ENCODE measurements around the gene NCAN.
"Not testable (repeated sequence)": the region's sequence is repeated elsewhere in the genome, so short reads cannot be mapped to it uniquely, and the experiment has no call there.

The NCAN gene

DNA sequence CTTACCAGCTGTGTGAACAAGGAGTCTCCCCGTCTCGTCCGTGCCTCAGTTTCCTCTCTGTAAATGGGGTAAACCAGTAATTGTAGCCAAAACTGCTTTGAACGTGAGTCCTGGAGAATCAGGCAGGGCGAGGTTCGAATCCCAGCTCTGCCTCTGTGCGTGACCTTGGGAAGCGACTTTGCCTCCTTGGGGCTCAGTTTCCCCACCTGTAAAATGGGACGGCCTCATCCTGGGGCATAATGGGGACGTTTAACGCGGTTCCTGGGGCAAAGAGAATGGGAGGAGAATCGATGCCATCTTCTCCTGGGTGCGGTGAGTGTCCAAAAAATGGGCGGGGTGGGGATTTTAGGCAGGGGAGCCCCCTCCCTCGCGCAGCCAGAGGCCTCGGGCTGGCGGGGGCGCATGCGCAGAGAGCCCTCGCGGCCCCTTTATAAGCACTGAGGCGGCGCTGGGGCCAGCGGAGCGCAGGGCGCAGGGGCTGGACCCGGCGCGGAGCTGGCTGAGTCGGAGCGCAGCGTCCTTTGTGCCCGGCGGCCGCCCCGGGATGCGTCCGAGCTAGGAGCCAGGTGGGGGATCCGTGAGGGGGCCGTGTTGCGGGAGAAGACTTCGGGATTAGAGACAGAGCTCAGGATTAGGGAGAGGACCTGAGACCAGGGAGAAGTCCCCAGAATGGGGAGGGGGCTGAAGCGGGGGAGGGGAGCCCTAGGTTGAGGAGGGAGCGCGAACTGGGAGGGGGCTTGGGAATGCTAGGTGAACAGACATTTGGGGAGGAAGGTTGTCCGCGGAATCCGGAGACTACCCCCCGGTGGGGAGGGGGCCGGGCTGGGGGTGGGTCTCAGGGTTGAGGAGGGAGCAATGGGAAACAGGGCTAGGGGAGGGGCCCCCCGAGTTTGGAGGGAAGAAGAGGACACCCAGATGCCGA, at the start of gene NCAN:
TSS of gene NCAN (plus strand) at position 460 of the 922 bp plus-strand sequence. CDS start 4,996 bp downstream, outside the sequence.
- ATAC-seq: no peak

DNA sequence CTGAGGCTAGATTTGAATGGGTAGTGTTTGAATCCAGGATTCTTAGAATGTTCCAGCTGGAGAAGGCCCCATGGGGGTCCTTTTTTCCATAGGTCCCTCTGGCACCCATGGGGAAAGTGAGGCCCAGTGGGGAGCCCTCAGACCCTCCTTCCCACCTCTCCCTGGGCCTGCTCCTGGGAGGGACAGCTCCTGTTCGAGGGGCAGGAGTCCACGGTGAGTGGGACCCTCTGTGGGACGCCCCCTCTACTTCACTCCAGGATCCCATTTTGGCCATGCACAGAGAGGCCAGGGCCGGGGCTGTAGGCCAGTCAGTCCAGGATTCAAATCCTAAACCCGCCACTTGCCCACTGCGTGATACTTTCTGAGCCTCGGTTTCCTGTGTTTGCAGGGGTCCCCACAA, 49.3 kb upstream of the NCAN start:
- Mint-ChIP-seq H3K4me1 (peaks cover 14% of the 10 kb centered on the region), H3K27ac (no peak overlapping the region), H3K36me3 (no peaks in the 10 kb centered on the region), H3K4me3 (no peak overlapping the region), H3K9me3 (no peaks in the 10 kb centered on the region)
- no peak for ATAC-seq
- DNase-seq (ENCODE audit: low spot score in 2 of 2): no peak

More for the DNA sequence above, at the start of gene NCAN:
- no peak within 1 kb of the TSS for H3K4me3 Mint-ChIP-seq
- no peak for DNase-seq (ENCODE audit: low spot score in 2 of 2)
- no peaks in the 10 kb centered on the region for H3K36me3 Mint-ChIP-seq
- H3K9me3 Mint-ChIP-seq: no peaks in the 10 kb centered on the region
- peaks cover 33% of the 10 kb centered on the region for H3K4me1 Mint-ChIP-seq
- no peak within 1 kb of the TSS for H3K27ac Mint-ChIP-seq

DNA sequence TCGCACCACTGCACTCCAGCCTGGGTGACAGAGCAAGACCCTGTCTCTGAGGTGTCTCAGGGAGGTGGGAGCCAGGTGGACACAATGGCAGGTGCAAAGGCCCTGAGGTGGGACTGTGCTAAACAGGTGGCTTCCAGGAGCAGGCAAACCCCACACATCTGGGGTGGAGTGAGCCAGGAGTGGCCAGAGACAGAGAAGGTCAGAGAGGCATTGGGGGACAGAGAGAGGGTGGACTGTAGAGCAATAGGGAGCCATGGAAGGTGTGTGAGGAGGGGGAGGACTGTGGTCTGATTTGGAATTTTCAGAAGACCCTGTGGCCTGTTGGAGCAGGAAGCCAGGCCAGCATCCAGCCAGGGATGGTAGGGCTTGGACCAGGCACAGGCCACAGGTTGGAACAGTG, 46.4 kb upstream of the NCAN start:
- peaks cover 23% of the 10 kb centered on the region for H3K4me1 Mint-ChIP-seq
- H3K27ac Mint-ChIP-seq: no peak overlapping the region
- no peaks in the 10 kb centered on the region for H3K36me3 Mint-ChIP-seq
- no peak overlapping the region for H3K4me3 Mint-ChIP-seq
- DNase-seq (ENCODE audit: low spot score in 2 of 2) (no peak), ATAC-seq (no peak)
- H3K9me3 Mint-ChIP-seq: no peaks in the 10 kb centered on the region

DNA sequence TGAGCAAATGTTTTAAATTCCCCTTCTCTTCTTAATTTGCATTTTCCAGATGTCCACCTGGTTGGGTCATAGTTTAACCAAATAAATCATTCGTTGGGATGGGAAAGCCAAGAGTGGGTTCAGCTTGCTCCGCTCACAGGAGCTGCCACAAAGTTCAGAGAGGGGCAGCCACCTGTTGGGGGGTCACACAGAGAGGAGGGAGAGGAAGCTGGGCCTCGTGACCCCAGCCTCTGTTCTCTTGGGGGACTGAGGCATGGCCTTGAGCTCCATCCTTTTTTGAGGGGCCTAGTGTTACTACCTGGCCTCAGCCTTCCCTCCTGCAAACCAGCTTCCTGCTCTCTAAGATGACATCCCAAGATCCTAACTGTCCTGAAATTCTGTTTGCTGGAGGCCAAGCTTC, 44.1 kb upstream of the NCAN start:
- Mint-ChIP-seq H3K36me3 (no peaks in the 10 kb centered on the region), H3K4me1 (peaks cover 30% of the 10 kb centered on the region), H3K9me3 (no peaks in the 10 kb centered on the region), H3K27ac (no peak overlapping the region), H3K4me3 (no peak overlapping the region)
- no peak for DNase-seq (ENCODE audit: low spot score in 2 of 2)
- ATAC-seq: no peak

DNA sequence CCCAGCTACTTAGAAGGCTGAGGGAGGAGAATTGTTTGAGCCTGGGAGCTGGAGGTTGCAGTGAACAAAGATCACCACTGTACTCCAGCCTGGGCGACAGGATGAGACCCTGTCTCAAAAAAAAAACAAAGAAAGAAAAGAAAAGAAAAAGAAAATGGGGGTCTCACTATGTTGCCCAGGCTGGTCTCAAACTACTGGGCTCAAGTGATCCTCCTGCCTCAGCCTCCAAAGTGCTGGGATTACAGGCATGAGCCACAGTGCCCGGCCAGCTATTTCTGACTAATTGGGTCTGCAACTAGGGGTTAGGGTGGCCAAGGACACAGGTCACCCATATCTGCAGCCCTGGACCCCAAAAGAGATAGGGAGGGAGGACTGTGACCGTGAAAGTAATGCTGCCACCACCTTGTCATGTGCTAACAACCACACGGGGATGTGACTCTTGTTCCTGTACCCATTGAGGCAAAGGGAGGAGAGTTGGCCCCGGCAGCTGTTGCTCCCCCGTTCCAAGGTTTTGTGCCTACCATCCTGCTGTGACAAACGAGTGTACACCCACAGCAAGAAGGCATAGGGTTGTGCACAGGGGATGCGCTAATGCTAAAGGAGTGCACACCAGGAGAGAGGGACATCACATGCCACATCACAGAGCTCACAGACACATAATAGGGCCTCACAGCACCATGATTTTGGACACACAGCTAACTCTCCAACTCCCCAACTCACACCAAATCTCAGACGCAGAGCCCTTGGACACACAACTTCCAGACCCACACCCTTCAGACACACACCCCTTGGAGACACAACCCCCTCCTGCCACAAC, 42.3 kb upstream of the NCAN start:
- DNase-seq (ENCODE audit: low spot score in 2 of 2): no peak
- Mint-ChIP-seq H3K9me3 (no peaks in the 10 kb centered on the region), H3K36me3 (no peaks in the 10 kb centered on the region), H3K4me1 (peaks cover 30% of the 10 kb centered on the region), H3K4me3 (peak overlapping the region; percentile 56), H3K27ac (peak overlapping the region; percentile 57)
- ATAC-seq: no peak

DNA sequence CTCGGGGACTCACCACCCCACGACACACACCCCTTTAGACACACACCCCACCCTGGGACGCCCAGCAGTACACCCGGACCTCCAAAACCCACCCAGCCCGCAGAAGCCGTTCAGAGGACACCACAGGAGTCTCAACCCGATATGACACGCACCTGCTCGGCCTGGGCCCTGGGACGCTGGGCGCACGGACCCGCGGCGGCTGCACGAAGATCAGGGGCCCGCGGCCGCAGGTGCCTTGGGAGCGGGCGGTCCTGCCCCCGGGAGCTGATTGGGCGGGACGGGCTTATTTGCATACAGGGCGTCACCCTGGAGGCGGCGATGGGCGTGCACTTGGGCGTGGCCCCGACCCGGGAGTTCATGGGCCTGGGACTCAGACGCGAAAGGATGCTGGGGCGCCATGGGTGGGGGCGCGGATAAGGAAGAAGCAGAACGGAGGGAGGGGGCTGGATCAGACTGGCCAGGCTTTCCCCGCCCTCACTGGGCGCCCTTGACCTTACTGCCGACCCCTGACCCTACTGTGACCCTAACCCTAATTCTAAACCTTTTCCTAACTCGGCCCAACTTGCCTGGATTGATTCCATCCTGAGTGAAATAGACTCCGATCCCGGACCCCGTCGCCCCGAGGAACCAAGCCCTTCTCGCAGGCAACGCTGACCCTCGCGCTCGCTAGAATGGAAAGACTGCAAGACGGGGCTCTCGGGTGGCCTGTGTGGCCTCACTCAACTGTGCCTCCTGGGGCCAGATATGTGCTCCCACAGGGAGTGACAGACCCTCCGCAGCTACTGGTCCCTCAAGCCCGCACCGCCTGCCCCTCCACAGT, 41.5 kb upstream of the NCAN start, which contains the start of gene MEF2B:
TSS of gene MEF2B (minus strand) at position 211 of the 820 bp plus-strand sequence. CDS start 19,528 bp downstream, outside the sequence.
- peak within 1 kb of the TSS; percentile 56 for H3K4me3 Mint-ChIP-seq
- peaks cover 26% of the 10 kb centered on the region for H3K4me1 Mint-ChIP-seq
- DNase-seq (ENCODE audit: low spot score in 2 of 2) (peak; percentile 40 to 79), ATAC-seq (peak; percentile 88)
- H3K9me3 Mint-ChIP-seq: no peaks in the 10 kb centered on the region
- peak within 1 kb of the TSS; percentile 57 for H3K27ac Mint-ChIP-seq
- H3K36me3 Mint-ChIP-seq: no peaks in the 10 kb centered on the region

DNA sequence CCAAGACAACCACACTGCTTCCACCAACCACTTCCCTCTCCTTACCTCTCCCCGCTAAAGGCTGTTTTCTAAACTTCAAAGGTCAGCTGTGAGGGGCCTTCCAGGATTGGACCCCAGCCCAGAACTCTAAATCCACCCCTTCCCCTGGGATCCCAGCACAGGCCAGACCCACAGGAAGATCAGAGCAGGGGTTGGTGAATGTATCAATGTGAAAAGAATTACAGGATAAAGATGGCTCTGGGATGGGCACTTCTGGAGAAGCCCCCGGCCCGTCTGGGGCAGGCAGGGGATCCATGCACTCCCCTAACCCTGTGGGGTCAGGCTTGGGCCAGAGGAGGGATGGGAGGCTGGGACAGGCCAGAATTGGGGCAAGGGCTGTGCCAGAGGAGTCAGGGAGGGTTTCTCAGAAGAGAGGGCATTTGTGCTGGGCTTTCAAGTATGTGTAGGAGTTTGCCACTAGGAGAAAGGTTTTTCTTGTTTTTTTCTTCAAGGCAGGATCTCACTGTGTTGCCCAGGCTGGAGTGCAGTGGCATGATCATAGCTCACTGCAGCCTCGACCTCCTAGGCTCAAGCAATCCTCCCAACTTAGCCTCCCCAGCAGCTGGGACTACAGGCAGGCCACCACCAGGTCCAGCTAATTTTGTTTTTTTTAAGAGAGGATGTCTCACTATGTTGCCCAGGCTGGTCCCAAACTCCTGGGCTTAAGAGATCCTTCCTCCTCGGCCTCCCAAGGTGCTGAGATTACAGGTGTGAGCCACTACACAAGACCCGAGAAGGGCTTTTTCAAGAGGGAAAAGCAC, 40.7 kb upstream of the NCAN start:
- H3K4me3 Mint-ChIP-seq: peak overlapping the region; percentile 56
- no peak overlapping the region for H3K27ac Mint-ChIP-seq
- no peak for ATAC-seq
- peaks cover 23% of the 10 kb centered on the region for H3K4me1 Mint-ChIP-seq
- H3K9me3 Mint-ChIP-seq: no peaks in the 10 kb centered on the region
- no peak for DNase-seq (ENCODE audit: low spot score in 2 of 2)
- no peaks in the 10 kb centered on the region for H3K36me3 Mint-ChIP-seq

DNA sequence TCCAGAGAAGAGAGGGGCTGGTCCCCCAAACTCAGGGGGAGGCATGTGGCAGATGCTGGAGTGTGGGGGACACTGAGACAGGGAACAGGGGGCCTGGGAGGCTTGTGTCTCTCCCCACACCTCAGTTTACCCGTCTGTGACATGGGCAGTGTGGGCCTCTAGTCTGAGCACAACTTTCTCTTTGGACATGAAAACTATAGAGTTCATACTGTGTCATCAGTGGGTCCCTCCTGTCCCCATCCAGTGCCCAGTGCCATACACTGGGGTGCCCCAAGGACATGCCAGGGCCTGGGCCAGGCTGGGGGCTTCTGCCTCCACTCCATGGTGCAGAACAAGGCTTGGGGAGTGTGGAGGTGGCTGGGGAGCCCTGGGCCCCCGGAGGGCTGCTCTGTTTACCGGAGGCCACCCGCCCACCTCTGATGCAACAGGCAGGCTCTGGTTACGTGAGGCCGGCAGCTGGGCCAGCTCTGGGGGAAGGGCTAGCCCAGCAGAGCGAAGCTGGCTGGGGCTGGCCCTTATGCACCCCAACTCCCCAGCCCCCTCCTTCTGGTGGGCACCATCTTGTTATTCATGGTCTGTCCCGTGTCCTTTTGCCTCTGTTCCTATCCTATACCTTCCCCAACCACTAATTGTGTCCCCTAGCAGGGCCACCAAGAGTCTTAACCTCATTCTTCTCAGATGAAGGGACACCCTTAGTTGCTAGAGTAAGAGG, 39.8 kb upstream of the NCAN start:
- no peak for DNase-seq (ENCODE audit: low spot score in 2 of 2)
- H3K9me3 Mint-ChIP-seq: no peaks in the 10 kb centered on the region
- H3K27ac Mint-ChIP-seq: no peak overlapping the region
- peaks cover 23% of the 10 kb centered on the region for H3K4me1 Mint-ChIP-seq
- no peak for ATAC-seq
- no peak overlapping the region for H3K4me3 Mint-ChIP-seq
- H3K36me3 Mint-ChIP-seq: peaks cover 6% of the 10 kb centered on the region

DNA sequence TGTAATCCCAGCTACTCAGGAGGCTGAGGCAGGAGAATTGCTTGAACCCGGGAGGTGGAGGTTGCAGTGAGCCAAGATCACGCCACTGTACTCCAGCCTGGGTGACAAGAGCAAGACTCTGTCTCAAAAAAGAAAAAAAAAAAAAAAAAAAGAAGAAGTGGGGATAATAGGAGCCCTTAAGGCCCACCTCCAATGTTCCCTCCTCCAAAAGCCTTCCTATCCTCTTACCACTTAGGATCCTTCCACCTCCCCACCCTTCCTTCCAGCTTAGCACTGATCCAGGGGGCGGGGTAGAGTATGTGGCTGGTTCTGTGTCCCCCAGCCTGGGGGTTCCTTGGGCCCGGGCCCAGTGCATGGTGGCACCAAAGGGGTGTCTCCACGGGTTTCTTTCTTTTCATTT, 38.5 kb upstream of the NCAN start:
- not testable (repeated sequence) for H3K9me3 Mint-ChIP-seq; DNase-seq (ENCODE audit: low spot score in 2 of 2); H3K4me3 Mint-ChIP-seq; H3K27ac Mint-ChIP-seq; ATAC-seq
- Mint-ChIP-seq H3K36me3 (peaks cover 17% of the 10 kb centered on the region), H3K4me1 (peaks cover 23% of the 10 kb centered on the region)

DNA sequence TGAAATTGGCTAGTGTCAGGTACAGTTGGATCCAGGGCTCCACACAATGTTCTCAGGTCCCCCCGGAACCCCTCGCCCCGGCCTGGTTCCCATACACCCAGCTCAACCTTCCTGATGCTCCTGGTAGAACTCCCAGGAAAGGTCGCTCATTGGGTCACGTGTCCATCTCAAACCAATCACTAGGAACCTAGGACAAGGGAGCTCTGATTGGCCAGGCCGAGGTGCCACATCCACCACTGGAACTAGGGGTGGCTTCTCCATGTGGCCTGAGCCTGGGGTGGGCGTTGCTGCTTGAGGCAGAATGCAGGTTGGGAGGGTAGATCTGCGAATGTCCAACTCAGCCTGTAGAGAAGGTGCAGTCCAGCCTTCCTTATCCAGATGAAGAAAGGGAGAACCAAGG, 34.8 kb upstream of the NCAN start:
- Mint-ChIP-seq H3K4me3 (no peak overlapping the region), H3K36me3 (peaks cover 37% of the 10 kb centered on the region), H3K4me1 (no peaks in the 10 kb centered on the region), H3K27ac (no peak overlapping the region), H3K9me3 (no peaks in the 10 kb centered on the region)
- ATAC-seq: no peak
- DNase-seq (ENCODE audit: low spot score in 2 of 2): no peak

DNA sequence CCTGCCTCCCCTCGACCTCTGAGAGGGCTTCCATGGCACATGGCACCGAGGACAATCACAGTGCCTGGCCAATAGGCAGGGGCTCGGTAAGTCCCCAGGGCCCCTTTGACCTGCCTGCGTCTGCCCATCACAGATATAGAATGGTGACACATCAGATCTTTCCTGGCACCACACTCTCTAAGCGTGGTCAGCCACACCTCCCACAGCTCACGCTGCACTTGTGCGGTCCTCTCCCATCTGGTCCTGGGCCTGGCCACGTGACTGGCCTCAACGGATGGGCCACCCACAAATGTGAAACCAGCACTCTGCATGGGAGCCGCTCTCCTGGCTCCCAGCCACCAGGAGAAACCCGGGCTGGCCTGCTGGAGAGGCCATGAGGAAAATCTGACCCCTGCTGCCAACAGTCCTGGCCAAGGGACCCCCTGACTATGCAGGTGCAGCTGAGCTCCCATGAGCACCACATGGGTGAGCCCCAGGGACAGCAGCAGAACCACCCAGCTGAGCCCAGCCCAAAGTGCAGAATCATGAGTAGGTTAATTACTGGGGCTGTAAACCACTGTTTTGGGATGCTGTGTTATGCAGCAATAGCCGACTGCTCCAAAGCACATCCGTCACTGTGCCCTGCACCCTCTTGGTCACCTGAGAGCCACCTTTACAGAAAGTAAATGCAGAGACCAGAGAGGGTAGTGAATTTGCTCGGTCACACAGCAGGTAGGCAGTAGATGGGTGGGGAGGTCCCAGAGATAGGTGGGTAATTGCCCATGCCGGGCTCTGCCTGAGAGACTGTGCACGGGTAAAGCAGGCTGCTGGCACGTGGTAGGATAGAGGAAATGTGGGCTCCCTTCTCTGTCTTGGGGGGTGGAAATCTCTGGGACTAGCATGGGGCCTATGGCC, 32.0 kb upstream of the NCAN start:
- ATAC-seq: peak; percentile 9

DNA sequence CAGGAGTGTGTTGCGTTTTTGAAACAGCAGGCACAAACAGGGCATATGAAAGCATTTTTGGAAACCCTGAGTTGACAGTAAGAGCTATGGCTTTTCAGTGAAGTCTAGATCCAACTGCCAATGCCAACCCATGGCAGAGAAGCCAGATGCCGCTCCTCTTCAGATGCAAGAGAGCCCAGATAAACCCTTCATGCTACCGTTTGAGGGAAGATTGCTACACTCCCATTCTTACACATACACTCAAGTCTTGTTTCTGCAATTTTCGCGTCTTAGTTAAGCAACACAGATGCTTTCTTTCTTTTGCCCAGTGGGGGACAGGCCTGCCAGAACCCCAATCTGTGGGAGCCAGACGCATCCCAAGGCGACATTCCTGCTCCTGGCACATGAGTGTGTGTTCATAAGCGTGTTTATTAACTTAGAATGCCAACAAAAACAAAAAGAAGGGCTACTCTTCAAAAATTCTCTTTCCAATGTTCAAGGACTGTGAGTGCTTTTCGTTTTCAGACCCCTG, 30.2 kb upstream of the NCAN start:
- Mint-ChIP-seq H3K36me3 (peaks cover 65% of the 10 kb centered on the region), H3K9me3 (no peaks in the 10 kb centered on the region), H3K27ac (no peak overlapping the region), H3K4me1 (peaks cover 7% of the 10 kb centered on the region), H3K4me3 (no peak overlapping the region)
- ATAC-seq (no peak), DNase-seq (ENCODE audit: low spot score in 2 of 2) (no peak)

More for the DNA sequence above, 32.0 kb upstream of the NCAN start:
- no peak overlapping the region for H3K4me3 Mint-ChIP-seq
- peaks cover 60% of the 10 kb centered on the region for H3K36me3 Mint-ChIP-seq
- no peaks in the 10 kb centered on the region for H3K9me3 Mint-ChIP-seq
- no peak for DNase-seq (ENCODE audit: low spot score in 2 of 2)
- peak overlapping the region; percentile 58 for H3K27ac Mint-ChIP-seq
- no peaks in the 10 kb centered on the region for H3K4me1 Mint-ChIP-seq
